ENCODE data around the gene POC1B.

- TF ChIP-seq CTCF (IDR thresholded peaks at IDR 0.05) (no peak), POLR2A (IDR thresholded peaks at IDR 0.05) (no peak)
Measured at GRCh38 chr12:89476904-89477595, 48.8 kb downstream of the POC1B start.

All from gastroesophageal sphincter (tissue), 3 donors.